LNCaP clone FGC (cell line): ENCODE results near the gene PCDH1.

Experiments used
- DNase-seq: peaks from one replicate; pipeline ENCODE4 v3.0.0-alpha.2; 2011; ENCODE audit warnings: low read depth
- H3K4me3 ChIP-seq: 2 replicates; pipeline ENCODE4 v1.5.1; 2011; ENCODE audit warnings: mild to moderate bottlenecking, low read depth, low read length, control low read depth
- TF ChIP-seq, protein P1 (sequence below): IDR thresholded peaks from 2 replicates; pipeline ENCODE4 v1.5.1; 2012; ENCODE audit warnings: mild to moderate bottlenecking; ENCODE audit not compliant: control insufficient read depth, insufficient read depth; ENCODE audit errors: extremely low read depth

PCDH1 gene

DNA sequence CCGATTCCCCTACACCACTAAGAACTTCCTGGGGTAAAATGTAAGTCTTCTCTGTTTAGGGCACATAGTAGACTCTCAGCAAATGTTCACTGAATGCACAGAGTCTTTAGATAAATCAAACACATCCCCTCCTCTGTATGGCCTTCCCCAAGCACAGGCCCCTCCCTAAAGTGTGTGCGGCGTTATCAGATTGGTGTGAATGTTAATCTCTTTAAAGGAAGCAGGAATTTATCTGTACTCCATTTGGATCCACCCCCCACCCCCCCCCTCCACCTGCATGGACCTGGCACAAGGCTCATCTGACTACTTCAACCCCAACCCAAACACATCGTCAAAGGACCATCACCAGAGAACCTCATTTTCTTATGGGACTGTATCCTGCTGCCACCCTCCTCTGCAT lies 6.3 kb downstream of the PCDH1 start:
- no peak overlapping the region for H3K4me3 ChIP-seq
- no peak for DNase-seq
- TF ChIP-seq, protein P1, sequence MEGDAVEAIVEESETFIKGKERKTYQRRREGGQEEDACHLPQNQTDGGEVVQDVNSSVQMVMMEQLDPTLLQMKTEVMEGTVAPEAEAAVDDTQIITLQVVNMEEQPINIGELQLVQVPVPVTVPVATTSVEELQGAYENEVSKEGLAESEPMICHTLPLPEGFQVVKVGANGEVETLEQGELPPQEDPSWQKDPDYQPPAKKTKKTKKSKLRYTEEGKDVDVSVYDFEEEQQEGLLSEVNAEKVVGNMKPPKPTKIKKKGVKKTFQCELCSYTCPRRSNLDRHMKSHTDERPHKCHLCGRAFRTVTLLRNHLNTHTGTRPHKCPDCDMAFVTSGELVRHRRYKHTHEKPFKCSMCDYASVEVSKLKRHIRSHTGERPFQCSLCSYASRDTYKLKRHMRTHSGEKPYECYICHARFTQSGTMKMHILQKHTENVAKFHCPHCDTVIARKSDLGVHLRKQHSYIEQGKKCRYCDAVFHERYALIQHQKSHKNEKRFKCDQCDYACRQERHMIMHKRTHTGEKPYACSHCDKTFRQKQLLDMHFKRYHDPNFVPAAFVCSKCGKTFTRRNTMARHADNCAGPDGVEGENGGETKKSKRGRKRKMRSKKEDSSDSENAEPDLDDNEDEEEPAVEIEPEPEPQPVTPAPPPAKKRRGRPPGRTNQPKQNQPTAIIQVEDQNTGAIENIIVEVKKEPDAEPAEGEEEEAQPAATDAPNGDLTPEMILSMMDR: no peak

DNA sequence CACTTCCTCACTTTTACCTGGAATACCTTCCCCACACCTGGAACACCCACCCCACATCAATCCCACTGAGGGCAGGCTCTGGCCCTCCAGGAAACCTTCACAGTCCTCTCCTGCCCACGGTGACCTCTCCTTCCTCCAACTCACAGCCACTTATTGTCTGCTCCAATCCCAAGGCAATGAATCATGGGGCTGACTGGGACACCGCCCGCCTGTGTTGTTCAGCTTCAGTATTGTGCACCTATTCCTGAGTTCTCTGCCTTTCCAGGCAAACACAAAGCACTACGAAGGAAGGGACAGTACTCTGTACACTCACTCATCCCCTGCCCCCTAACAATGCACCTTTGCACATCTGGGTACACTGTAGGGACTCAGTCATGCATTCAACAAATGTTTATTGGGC lies 7.3 kb downstream of the PCDH1 start:
- no peak for DNase-seq
- no peak overlapping the region for H3K4me3 ChIP-seq
- TF ChIP-seq, protein P1: no peak

DNA sequence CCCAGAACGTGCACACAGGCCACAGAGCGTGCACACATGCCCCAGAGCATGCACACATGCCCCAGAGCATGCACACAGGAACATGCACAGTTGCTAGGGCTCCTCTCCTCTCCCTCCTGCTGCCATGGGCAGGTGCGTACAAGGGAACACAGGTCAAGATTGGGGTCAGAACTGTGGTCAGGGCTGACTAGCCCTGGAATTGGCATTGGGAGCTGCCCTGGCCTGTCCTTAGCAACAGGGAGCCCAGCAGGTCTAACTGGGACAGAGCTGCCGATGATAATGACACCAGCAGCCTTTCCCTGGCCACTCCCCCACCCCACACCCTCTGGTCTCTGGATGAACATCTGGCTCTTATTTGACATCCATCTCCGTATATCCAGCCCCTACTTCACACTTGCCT lies 8.0 kb downstream of the PCDH1 start:
- no peak for DNase-seq
- TF ChIP-seq, protein P1: no peak

DNA sequence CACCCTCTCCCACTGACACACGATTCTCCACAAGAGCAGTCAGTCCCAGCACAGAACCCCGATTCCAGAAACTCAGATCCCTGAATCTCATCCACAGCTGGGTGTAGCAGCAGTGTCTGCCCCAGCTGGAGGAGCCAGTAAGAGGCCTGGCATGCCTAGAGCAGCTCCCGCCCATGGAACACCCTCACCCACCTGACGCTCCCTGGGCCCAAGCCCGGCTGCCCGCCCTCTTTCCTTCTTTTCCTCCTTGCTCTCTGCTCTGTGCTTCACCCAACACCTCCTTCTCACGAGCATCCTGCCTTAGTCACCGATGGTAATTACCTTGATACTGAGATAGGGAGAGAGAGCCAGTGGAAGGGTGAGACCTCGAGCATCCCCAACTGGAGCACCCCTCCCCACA lies 8.7 kb downstream of the PCDH1 start:
- TF ChIP-seq, protein P1: no peak
- DNase-seq: no peak
- H3K4me3 ChIP-seq: no peak overlapping the region

More for the DNA sequence above, 8.0 kb downstream of the PCDH1 start:
- H3K4me3 ChIP-seq: no peak overlapping the region

DNA sequence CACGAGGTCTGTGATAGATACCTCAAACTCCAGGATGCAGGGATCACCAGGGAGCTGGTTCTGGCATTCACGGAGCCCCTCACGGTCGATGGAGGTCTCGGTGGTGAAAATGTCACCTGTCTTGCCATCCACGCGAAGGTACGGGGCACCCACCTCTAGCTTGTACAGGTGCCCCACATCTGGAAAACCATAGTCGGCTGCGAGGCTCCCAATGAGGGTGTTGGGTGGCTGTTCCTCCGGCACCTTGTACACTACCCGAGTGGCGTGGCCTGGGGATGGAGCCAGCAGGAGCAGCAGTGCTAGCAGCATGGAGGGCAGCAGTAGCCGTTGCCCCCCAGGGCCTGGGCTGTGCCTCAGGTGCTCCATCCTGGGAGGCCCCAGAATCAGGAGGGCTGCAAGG lies 9.2 kb downstream of the PCDH1 start:
- TF ChIP-seq, protein P1: no peak
- no peak for DNase-seq

DNA sequence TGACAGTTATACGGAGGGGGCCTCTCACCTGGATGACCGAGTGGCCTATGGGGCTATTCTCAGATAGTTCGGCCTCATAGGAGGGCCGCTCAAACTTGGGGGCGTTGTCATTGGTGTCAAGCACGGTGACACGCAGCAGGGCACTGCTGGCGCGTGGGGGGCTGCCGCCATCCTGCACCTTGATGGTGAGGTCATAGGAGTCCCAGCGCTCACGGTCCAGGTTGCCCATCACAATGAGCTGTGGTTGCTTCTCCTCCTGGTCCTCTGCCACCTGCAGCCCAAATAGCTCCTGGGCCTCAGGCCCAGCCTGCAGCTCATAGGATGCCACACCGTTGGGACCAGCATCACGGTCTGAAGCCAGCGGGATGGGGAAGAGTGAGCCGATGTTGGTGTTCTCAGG lies 9.7 kb downstream of the PCDH1 start:
- no peak for DNase-seq
- TF ChIP-seq, protein P1: no peak
- H3K4me3 ChIP-seq: no peak overlapping the region

More for the DNA sequence above, 9.2 kb downstream of the PCDH1 start:
- no peak overlapping the region for H3K4me3 ChIP-seq

DNA sequence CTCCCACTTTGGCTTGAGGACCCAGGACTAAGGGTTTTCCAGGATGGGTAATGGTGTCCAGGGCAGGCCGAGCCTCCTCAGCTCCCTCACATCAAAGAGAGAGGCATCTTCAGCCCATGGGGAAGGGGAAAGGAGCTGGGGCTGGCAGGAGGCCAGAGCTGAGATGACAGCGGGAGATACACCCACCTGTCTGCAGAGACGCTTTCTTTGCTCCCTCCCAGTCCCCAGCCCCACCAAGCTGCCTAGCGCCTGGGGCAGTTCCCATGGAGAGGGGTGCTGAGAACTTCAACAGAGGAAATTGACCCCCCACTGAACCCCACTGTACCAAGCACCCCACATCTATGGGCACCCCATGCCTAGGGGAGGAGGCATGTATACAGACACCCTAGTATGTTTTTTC lies 10.6 kb downstream of the PCDH1 start:
- TF ChIP-seq, protein P1: no peak
- DNase-seq: no peak
- H3K4me3 ChIP-seq: no peak overlapping the region
